ENCODE data around the gene CLASP2.
"Not testable (repeated sequence)": the region's sequence is repeated elsewhere in the genome, so short reads cannot be mapped to it uniquely, and the experiment has no call there.

Gene CLASP2

DNA sequence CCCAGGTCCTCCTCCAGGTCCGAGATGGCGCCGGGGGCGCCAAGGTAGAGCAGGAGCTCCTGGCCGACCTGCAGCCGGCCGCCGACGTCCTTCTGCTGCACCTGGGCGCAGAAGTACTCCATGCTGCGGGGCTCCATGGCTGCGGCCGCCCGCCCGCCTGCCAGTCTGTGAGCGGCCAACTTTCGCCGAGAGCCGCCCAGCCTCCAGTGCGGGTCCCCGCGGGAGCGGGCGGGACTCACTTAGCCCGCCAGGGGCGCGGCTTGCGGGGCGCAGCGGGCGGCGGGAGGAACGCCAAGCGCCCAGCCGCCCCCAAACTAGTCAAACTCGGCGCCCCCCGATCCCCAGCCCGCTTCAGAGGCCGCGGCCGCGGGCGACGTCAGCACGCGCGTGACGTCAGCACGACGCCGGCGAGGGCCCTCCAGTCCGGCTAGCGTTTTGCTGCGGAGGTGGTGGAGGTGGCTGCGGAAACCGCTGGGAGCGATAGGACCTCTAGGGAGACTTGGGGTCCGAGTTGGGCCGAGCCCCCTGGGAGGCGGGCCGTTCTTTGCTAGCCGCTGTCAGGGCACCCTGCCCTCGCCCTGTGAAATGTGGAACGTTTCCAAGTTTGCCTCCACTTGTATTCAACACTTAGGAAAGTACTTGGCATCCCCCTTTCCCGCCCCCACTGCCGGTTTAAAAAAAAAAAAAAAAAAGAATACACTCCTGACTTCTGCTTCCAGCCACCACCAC lies at the start of gene CLASP2:
Gene CLASP2 (minus strand): TSS at position 389 of the 729 bp plus-strand sequence. CDS start 252 bp downstream, at position 137.
- DNase-seq, result peak; percentile 81

GRCh38 chr3:33758864-33759263 lies 40.8 kb upstream of the CLASP2 start:
- DNase-seq, result no peak

GRCh38 chr3:33758281-33758680 lies 40.2 kb upstream of the CLASP2 start:
- no peak for DNase-seq

DNA sequence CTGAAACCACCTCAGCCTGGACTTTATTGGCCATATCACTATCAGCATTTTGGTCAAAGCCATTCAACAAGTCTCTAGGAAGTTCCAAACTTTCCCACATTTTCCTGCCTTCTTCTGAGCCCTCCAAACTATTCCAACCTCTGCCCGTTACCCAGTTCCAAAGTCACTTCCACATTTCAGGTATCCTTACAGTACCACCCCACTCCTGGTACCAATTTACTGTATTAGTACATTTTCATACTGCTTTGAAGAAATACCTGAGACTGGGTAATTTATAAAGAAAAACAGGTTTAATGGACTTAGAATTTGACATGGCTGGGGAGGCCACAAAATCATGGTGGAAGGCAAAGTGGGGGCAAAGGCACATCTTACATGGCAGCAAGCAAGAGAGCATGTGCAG lies 36.3 kb upstream of the CLASP2 start:
- DNase-seq, result not testable (repeated sequence)

DNA sequence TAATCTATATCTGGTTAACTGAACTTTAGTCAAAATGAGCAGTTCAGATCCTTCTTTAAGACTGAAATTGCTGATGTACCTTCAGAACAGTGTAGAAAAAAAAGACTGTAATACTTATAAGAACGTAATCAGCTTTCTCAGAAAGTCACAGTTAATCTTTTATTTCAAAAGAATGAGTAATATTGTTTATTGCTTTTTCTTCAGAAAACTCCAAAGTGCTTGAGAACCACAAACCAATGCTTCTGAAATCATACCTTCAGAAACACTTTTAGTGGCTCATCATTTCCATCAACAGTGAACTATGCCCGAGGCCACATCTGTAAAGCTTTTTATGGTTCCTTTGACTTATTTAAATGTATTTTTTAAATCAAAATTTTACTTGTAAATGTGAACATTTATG lies 33.3 kb upstream of the CLASP2 start:
- no peak for DNase-seq

DNA sequence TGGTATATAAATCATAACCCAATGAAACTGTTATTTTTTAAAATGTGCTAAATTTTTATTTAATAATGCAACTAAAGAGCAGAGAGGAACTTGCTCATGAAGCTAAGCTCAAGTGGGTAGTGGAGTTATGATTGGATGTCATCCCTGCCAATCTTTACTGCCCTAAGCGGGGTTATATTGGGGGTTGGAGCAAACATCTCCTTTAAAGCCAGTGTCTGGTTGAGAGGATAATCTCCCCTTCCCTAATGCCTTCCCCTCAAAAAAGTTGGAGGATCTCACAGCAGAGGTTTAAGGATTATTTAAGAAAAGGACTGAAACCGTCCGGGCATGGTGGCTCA lies 32.1 kb upstream of the CLASP2 start:
- no peak for DNase-seq

GRCh38 chr3:33749546-33750210 lies 31.6 kb upstream of the CLASP2 start:
- DNase-seq, result no peak

- DNase-seq, result no peak
Measured at GRCh38 chr3:33746416-33747116, 28.5 kb upstream of the CLASP2 start.

DNA sequence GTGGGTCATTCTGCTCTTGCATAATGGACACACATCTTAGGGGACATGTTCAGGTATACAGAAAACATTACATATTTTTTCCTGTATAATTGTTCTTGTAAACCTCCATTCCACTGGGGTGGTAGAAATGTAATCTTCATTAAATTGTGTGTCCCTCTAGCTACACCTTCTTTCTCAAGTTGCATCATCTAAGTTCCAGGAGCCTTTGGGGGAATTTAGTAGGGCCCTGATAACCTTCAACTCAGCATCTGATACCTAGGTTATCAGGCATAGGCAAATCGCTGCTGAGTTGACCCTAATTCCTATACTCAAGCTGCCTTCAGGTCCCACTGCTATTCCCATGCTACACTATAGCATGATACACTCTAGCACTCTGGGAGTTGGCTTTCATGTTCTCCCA lies 19.1 kb upstream of the CLASP2 start:
- no peak for DNase-seq

- peak; percentile 18 for DNase-seq
Measured at GRCh38 chr3:33732394-33732793, 14.3 kb upstream of the CLASP2 start.

DNA sequence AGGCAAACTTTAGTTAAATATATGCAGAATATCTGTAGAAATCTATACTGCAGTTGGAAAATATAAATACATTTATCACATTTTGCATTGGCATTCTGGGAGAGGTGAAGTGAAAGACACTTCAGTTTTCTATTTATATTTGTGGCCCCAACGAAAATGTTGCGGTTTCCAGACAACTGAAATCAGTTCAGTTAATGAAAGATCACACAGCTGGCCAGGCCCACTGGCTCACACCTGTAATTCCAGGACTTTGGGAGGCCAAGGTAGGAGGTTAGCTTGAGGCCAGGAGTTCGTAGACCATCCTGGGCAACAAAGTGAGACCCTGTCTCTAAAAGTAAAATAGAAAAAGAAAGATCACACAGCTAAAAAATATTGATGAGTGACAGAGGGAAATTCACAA lies 11.9 kb upstream of the CLASP2 start:
- no peak for DNase-seq

GRCh38 chr3:33724256-33724655 lies 6.2 kb upstream of the CLASP2 start:
- DNase-seq, result no peak

DNA sequence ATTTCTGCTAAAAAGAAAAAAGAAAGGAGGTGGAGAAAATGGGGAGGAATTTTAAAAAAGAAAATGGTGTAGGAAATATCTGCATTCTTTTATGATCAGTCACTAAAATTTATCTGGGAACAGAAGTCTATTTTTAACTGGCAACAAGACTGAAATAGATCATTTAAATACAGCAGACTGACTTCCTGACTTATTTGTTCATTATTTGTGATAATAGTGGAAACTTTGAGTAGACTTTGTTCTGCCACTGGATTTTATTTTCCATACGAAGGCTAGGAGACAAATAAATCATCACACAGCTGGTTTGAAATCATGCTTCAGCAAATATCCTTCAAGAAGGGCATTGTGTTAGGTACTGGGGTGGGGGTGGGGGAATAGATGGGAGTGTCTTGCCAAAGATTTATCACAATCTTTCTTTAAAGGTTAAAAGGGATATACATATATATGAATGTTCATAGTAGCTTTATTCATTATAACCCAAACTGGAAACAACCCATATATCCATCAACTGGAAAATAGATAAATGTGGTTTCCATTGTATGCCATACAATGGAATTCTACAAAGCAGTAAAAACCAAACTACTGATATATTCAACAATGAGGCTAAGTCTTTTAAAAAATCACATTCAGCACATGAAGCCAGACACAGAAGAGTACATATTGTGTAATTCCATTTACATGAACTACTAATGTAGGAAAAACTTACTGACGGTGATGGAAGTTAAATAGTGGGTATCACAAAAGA lies 4.7 kb upstream of the CLASP2 start:
- DNase-seq, result no peak

DNA sequence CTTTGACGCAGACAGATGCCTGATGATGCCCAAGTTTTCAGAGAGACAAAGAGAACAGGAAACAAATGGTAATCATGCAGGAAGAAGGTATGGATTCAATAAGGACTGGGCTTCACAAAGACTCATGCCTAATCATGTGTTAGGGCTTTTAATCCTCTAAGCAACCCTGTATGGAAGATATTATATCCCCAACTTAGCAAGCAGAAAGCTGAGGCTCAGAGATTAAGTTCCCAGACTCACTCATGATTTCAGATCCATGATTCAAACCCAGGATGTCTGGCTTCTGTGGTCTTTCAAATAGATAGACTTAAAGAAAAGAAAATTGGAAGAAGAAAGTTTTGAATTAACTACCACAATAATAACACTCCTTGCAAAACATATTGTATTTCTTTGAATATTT lies 4.1 kb upstream of the CLASP2 start:
- DNase-seq, result no peak

DNA sequence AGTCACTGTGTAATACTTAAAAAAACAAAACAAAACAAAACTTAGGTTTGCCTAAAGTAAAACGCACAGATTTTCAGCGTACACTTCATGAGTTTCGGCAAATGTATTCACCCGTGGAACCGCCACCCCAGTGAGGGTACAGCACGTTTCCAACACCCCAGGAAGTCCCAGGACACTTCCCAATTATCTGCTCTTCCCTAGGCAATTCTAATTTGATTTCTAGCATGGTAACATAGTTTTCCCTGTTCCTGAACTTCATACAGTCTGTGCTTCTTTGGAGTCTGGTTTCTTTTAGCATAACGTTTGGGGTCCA lies 497 bp upstream of the CLASP2 start:
- DNase-seq, result no peak

GRCh38 chr3:33717616-33717865 lies 513 bp downstream of the CLASP2 start:
- DNase-seq, result no peak

- no peak for DNase-seq
Measured at GRCh38 chr3:33716227-33716626, 1.8 kb downstream of the CLASP2 start.

DNA sequence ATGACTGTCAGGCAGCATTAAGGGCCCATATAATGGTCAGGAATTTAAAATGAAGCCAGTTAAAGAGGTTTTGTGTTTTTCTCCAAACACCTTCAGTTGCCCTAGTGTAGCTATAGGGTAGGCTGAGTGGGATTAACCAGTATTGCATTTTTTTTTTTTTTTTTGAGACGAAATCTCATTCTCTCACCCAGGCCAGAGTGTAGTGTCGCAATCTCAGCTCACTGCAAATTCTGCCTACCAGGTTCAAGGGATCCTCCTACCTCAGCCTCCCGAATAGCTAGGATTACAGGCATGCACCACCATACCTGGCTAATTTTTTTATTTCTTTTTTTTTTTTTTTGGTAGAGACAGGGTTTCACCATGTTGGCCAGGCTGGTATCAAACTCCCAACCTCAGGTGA lies 7.0 kb downstream of the CLASP2 start:
- DNase-seq, result no peak

DNA sequence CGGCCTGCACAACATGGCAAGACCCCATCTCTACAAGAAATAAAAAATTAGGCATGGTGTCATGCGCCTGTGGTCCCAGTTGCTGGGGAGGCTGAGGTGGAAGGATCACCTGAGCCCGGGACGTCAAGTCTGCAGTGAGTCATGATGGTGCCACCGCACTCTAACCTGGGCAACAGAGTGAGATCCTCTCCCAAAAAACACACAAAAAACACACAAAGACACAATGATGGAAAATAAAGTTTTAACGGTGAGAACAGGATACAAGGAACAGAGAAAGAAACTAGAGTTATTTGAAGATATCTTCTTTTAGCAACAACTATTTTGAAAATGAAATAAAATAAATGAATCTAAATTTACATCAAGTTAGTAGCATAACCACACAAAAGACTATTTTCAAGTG lies 12.0 kb downstream of the CLASP2 start:
- no peak for DNase-seq

GRCh38 chr3:33704891-33705290 lies 13.2 kb downstream of the CLASP2 start:
- DNase-seq, result no peak

GRCh38 chr3:33699275-33699674 lies 18.8 kb downstream of the CLASP2 start:
- DNase-seq, result no peak

- no peak for DNase-seq
Measured at GRCh38 chr3:33694944-33695343, 23.1 kb downstream of the CLASP2 start.

- no peak for DNase-seq
Measured at GRCh38 chr3:33690341-33690740, 27.7 kb downstream of the CLASP2 start.

DNA sequence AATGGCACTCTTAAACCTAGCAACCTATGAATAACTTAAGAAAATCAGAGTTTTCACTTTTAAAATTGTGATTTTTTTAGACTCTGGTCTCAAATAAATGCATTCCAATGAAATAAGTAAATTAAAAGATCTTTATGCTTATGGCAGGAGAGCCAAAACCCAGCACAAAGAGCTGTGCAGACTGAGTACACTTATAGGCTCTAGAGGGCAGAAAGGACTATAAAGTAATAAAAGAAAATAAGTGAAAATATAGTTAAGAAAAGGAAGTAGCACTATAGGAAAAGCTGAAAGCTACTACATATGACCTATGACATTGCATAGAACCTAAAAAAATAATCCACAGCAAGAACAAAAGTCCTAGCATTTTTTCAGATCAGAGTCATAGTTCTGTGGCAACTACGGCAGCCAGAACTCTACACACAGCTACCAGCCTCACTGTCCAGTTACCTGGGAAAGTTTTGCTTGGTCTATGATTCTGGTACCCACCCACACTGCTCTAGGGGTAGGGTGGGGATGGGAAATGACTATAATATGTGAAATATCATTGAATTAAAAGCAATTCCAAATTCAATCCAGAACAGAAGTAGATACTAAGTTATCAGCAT lies 30.5 kb downstream of the CLASP2 start:
- no peak for DNase-seq

Measured in stimulated activated CD4-positive, alpha-beta T cell treated with anti-CD3 and anti-CD28 coated beads, Interleukin-1b, Interleukin-23, amount 100 ng/mL, for 48 hours (primary cell).